Nephron (organoid): ENCODE results near the gene IPO8.
A peak's percentile ranks its signal among the peaks of the same experiment; 100 is the strongest.

Source experiments
- H3K27ac Mint-ChIP-seq, 3 experiments: 2 replicates each; pipeline ENCODE4 v1.8.0; 2020; ENCODE audit warnings: mixed read lengths in 3 of 3, mild to moderate bottlenecking in 2 of 3, moderate library complexity in 1 of 3
- H3K27me3 Mint-ChIP-seq: 2 replicates; pipeline ENCODE4 v1.8.0; 2021; ENCODE audit warnings: low read depth, mild to moderate bottlenecking, moderate library complexity, mixed read lengths
- H3K36me3 Mint-ChIP-seq: 2 replicates; pipeline ENCODE4 v1.8.0; 2020; ENCODE audit warnings: low read depth, mixed read lengths
- H3K4me1 Mint-ChIP-seq: 2 replicates; pipeline ENCODE4 v1.8.0; 2020; ENCODE audit warnings: mixed read lengths
- H3K4me3 Mint-ChIP-seq, 3 experiments: 2 replicates each; pipeline ENCODE4 v1.8.0; 2020; ENCODE audit warnings: mild to moderate bottlenecking in 3 of 3, mixed read lengths in 3 of 3, moderate library complexity in 2 of 3
- H3K9me3 Mint-ChIP-seq: 2 replicates; pipeline ENCODE4 v1.8.0; 2020; ENCODE audit warnings: mixed read lengths
- CTCF ChIP-seq, 3 experiments: fragments of 200-600 bp; sonication (generic); IDR thresholded peaks; one replicate each; pipeline ENCODE4 v1.5.0; 2021; ENCODE audit warnings: antibody characterized with exemption in 3 of 3; ENCODE audit not compliant: unreplicated experiment in 3 of 3

Gene IPO8

GRCh38 chr12:30640392-30640791 is 55.3 kb downstream of the IPO8 start:
- H3K27me3 Mint-ChIP-seq: no peaks in the 10 kb centered on the region
- peaks cover 54% of the 10 kb centered on the region for H3K36me3 Mint-ChIP-seq
- no peaks in the 10 kb centered on the region for H3K9me3 Mint-ChIP-seq
- H3K4me1 Mint-ChIP-seq: no peaks in the 10 kb centered on the region
- no peak overlapping the region for H3K27ac Mint-ChIP-seq
- no peak for TF ChIP-seq CTCF (IDR thresholded peaks at IDR 0.05; ENCODE audit: unreplicated experiment in 3 of 3)
- H3K4me3 Mint-ChIP-seq: no peak overlapping the region

GRCh38 chr12:30635385-30635784 is 60.3 kb downstream of the IPO8 start:
- Mint-ChIP-seq H3K27ac (peak overlapping the region in 2 of 3 experiments; percentile 21 to 57), H3K36me3 (peaks cover 70% of the 10 kb centered on the region), H3K4me1 (peaks cover 27% of the 10 kb centered on the region), H3K27me3 (no peaks in the 10 kb centered on the region), H3K9me3 (no peaks in the 10 kb centered on the region), H3K4me3 (no peak overlapping the region)
- TF ChIP-seq CTCF (IDR thresholded peaks at IDR 0.05; ENCODE audit: unreplicated experiment in 3 of 3): no peak

GRCh38 chr12:30631740-30632139 is 63.9 kb downstream of the IPO8 start:
- H3K4me1 Mint-ChIP-seq: peaks cover 37% of the 10 kb centered on the region
- no peak for TF ChIP-seq CTCF (IDR thresholded peaks at IDR 0.05; ENCODE audit: unreplicated experiment in 3 of 3)
- no peak overlapping the region for H3K4me3 Mint-ChIP-seq
- H3K27me3 Mint-ChIP-seq: no peaks in the 10 kb centered on the region
- H3K9me3 Mint-ChIP-seq: no peaks in the 10 kb centered on the region
- H3K27ac Mint-ChIP-seq: peak overlapping the region in 2 of 3 experiments; percentile 41 to 68
- peaks cover 67% of the 10 kb centered on the region for H3K36me3 Mint-ChIP-seq

- H3K27me3 Mint-ChIP-seq: no peaks in the 10 kb centered on the region
- peaks cover 62% of the 10 kb centered on the region for H3K36me3 Mint-ChIP-seq
- TF ChIP-seq CTCF (IDR thresholded peaks at IDR 0.05; ENCODE audit: unreplicated experiment in 3 of 3): no peak
- H3K27ac Mint-ChIP-seq: peak overlapping the region in 2 of 3 experiments; percentile 41 to 68
- no peak overlapping the region for H3K4me3 Mint-ChIP-seq
- no peaks in the 10 kb centered on the region for H3K9me3 Mint-ChIP-seq
- peaks cover 37% of the 10 kb centered on the region for H3K4me1 Mint-ChIP-seq
Observed at GRCh38 chr12:30630979-30631285, 64.7 kb downstream of the IPO8 start.

GRCh38 chr12:30630076-30630978 is 65.3 kb downstream of the IPO8 start:
- TF ChIP-seq CTCF (IDR thresholded peaks at IDR 0.05; ENCODE audit: unreplicated experiment in 3 of 3): no peak
- H3K36me3 Mint-ChIP-seq: peaks cover 56% of the 10 kb centered on the region
- peak overlapping the region in 2 of 3 experiments; percentile 52 to 68 for H3K27ac Mint-ChIP-seq
- H3K4me1 Mint-ChIP-seq: peaks cover 37% of the 10 kb centered on the region
- no peak overlapping the region for H3K4me3 Mint-ChIP-seq
- H3K9me3 Mint-ChIP-seq: no peaks in the 10 kb centered on the region
- H3K27me3 Mint-ChIP-seq: no peaks in the 10 kb centered on the region

- no peaks in the 10 kb centered on the region for H3K9me3 Mint-ChIP-seq
- no peak overlapping the region for H3K4me3 Mint-ChIP-seq
- H3K4me1 Mint-ChIP-seq: peaks cover 30% of the 10 kb centered on the region
- no peak overlapping the region for H3K27ac Mint-ChIP-seq
- H3K27me3 Mint-ChIP-seq: no peaks in the 10 kb centered on the region
- peaks cover 37% of the 10 kb centered on the region for H3K36me3 Mint-ChIP-seq
- no peak for TF ChIP-seq CTCF (IDR thresholded peaks at IDR 0.05; ENCODE audit: unreplicated experiment in 3 of 3)
Observed at GRCh38 chr12:30626847-30627246, 68.8 kb downstream of the IPO8 start.
